B cell (primary cell): ENCODE data around the gene SRCAP. TPM values are rescaled to one million over a fixed set of nuclear protein-coding genes. Genes with fewer than 3 reads are reported as not detected.

Source experiments
- ATAC-seq: fragments of 200-7000 bp; cut with Tn5 transposase; one replicate; pipeline ENCODE4 v1.10.0; 2021; ENCODE audit warnings: low read depth, mild to moderate bottlenecking, moderate number of reproducible peaks, moderate library complexity
- CTCF ChIA-PET: fragments of 350-600 bp; sonication (Branson Sonifier 250); formaldehyde crosslinking; loops from one replicate; lab custom pipeline; 2021; ENCODE audit warnings: antibody characterized with exemption, inconsistent platforms; lab: Charles Lee
- POLR2A ChIA-PET: fragments of 350-600 bp; sonication (Branson Sonifier 250); formaldehyde crosslinking; loops from one replicate; lab custom pipeline; 2021; ENCODE audit warnings: antibody characterized with exemption; lab: Charles Lee
- DNase-seq: peaks from one replicate; pipeline ENCODE4 v3.0.0; 2013
- H2AFZ ChIP-seq: 2 replicates; pipeline ENCODE4 v1.6.1; 2012; ENCODE audit warnings: mild to moderate bottlenecking, low read depth, low read length; ENCODE audit not compliant: insufficient read depth, poor library complexity, severe bottlenecking
- H3K27ac ChIP-seq, 2 donors: 1 replicate in 1 of 2; 2 replicates in 1 of 2; pipeline ENCODE4 v1.5.1; 2012 to 2013; ENCODE audit warnings: low read length in 2 of 2, mild to moderate bottlenecking in 2 of 2, moderate library complexity in 1 of 2
- H3K27me3 ChIP-seq, 4 experiments: fragments of 200-600 bp in 1 of 4; sonication (generic) in 1 of 4; replicated peaks in 1 of 4; 1 replicate in 2 of 4; 2 replicates in 2 of 4; pipeline versions ENCODE4 v1.6.1 to v1.7.0; 2013 to 2016; ENCODE audit warnings: low read length in 3 of 4, mild to moderate bottlenecking in 2 of 4, mixed read lengths in 1 of 4, moderate library complexity in 1 of 4; ENCODE audit not compliant: insufficient read depth in 4 of 4, control insufficient read depth in 3 of 4; ENCODE audit errors: control extremely low read depth in 1 of 4
- H3K36me3 ChIP-seq, 2 experiments: replicated peaks in 1 of 2; 1 replicate in 1 of 2; 2 replicates in 1 of 2; pipeline versions ENCODE4 v1.6.1 to v1.7.1; 2013; ENCODE audit warnings: low read length in 1 of 2; ENCODE audit not compliant: insufficient read depth in 2 of 2, control insufficient read depth in 1 of 2; ENCODE audit errors: control extremely low read depth in 1 of 2, extremely low read depth in 1 of 2
- H3K4me1 ChIP-seq, 2 donors: fragments of 200-600 bp in 1 of 2; sonication (generic) in 1 of 2; 1 replicate in 1 of 2; 2 replicates in 1 of 2; pipeline versions ENCODE4 v1.5.1 to v1.6.1; 2013 to 2017; ENCODE audit warnings: low read length in 2 of 2; ENCODE audit not compliant: control insufficient read depth in 2 of 2, insufficient read depth in 2 of 2
- H3K4me2 ChIP-seq: replicated peaks from 2 replicates; pipeline ENCODE3; 2012; ENCODE audit warnings: mild to moderate bottlenecking, low read depth, low read length; ENCODE audit not compliant: poor library complexity, severe bottlenecking
- H3K4me3 ChIP-seq, 5 experiments: fragments of 200-600 bp in 1 of 5; sonication (generic) in 1 of 5; 1 replicate in 3 of 5; 2 replicates in 2 of 5; pipeline versions ENCODE4 v1.5.1 to v1.7.0; 2011 to 2016; ENCODE audit warnings: low read length in 4 of 5, mild to moderate bottlenecking in 4 of 5, low read depth in 2 of 5, control low read depth in 1 of 5, moderate library complexity in 1 of 5; ENCODE audit not compliant: insufficient read depth in 1 of 5; ENCODE audit errors: control extremely low read depth in 1 of 5, extremely low read depth in 1 of 5
- H3K79me2 ChIP-seq: fragments of 200-600 bp; sonication (generic); one replicate; pipeline ENCODE4 v1.6.0; 2016; ENCODE audit warnings: low read length; ENCODE audit not compliant: control insufficient read depth, insufficient read depth
- H3K9ac ChIP-seq: fragments of 200-600 bp; sonication (generic); 2 replicates; pipeline ENCODE4 v1.6.1; 2017; ENCODE audit warnings: mild to moderate bottlenecking, low read length, moderate library complexity
- H3K9me3 ChIP-seq, 3 donors: one replicate each; pipeline versions ENCODE4 v1.6.1 to v1.7.1; 2013; ENCODE audit warnings: low read length in 2 of 3; ENCODE audit not compliant: control insufficient read depth in 2 of 3, insufficient read depth in 1 of 3; ENCODE audit errors: control extremely low read depth in 1 of 3
- H4K20me1 ChIP-seq: 2 replicates; pipeline ENCODE4 v1.6.0; 2012; ENCODE audit warnings: mild to moderate bottlenecking, low read length; ENCODE audit not compliant: insufficient read depth, control insufficient read depth, poor library complexity, severe bottlenecking
- H3K27ac Mint-ChIP-seq: one replicate; pipeline ENCODE4 v1.8.0; 2021; ENCODE audit warnings: mixed read lengths
- H3K27me3 Mint-ChIP-seq: one replicate; pipeline ENCODE4 v1.8.0; 2021; ENCODE audit warnings: mixed read lengths
- H3K4me1 Mint-ChIP-seq: one replicate; pipeline ENCODE4 v1.8.0; 2021; ENCODE audit warnings: mixed read lengths
- H3K4me3 Mint-ChIP-seq: one replicate; pipeline ENCODE4 v1.8.0; 2021; ENCODE audit warnings: mixed read lengths
- H3K9me3 Mint-ChIP-seq: one replicate; pipeline ENCODE4 v1.8.0; 2022; ENCODE audit warnings: mixed read lengths; ENCODE audit not compliant: insufficient read depth
- CTCF ChIP-seq: fragments of 200-600 bp; IDR thresholded peaks from one replicate; pipeline ENCODE4 v1.8.0; 2022; ENCODE audit warnings: antibody characterized with exemption, mild to moderate bottlenecking
- EZH2 ChIP-seq: IDR thresholded peaks from 2 replicates; pipeline ENCODE4 v1.6.1; 2012; ENCODE audit warnings: borderline replicate concordance, low read depth, mild to moderate bottlenecking, moderate library complexity, low read length; ENCODE audit not compliant: insufficient read depth, poor library complexity, severe bottlenecking
- WGBS: methylation state at CpG from one replicate; pipeline ENCODE4 v1.1.5; 2013; ENCODE audit warnings: missing lambda C conversion rate; ENCODE audit not compliant: insufficient coverage; 5-methylcytosine and 5-hydroxymethylcytosine counted together
- intact Hi-C: fragments of 100-400 bp; cut with micrococcal nuclease; formaldehyde crosslinking; loops from one replicate; pipeline ENCODE4 v1.10.0; 2022
- polyA plus RNA-seq: library from polyadenylated mRNA; depleted of rRNA; stranded (reverse); fragments of >200 nt; gene quantifications from 2 replicates; pipeline ENCODE4 v1.2.3, GENCODE V29; 2012
- total RNA-seq, 2 donors: library from RNA; stranded (reverse); fragments of 120-200 nt in 1 of 2; gene quantifications; 1 replicate in 1 of 2; 2 replicates in 1 of 2; pipeline versions ENCODE4 v1.2.3 to v1.2.4, GENCODE V29; 2013 to 2022

The SRCAP gene
- total and polyA plus RNA-seq, 2 donors (not counting 1 experiment from before 2014, with no cell fraction given) = 20.9 to 145 TPM

DNA sequence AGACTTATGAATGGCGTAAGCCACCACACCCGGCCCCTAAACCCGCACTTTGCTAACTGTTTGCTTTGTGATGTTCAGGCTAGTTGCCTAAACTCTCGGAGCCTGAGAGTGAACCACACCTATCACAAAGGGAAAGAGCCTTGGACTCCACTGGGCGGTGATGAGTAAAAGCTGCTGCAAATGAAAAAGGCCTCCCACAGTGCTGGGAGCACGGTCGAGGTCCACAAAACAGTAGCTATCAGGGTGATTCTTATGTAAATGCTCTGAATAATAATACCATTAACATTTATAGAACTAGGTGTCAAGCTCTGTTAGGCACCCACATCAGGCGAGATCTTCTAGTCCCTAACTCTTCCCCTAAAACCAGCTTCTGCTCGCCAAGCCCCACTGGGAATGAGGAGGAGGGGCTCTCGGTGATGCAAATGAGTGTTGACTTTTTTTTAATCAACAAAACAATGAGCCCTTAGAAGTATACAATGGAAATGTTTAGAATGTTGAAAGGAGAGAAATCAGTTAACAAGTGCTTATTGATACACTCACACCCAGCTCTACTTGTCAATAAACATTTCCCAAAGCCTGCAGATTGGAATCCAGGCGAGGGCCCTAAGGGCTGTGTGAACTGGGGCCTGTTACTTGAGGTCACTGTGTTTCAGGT is 20.9 kb upstream of the SRCAP start:
- Mint-ChIP-seq H3K9me3 (no peaks in the 10 kb centered on the region), H3K27ac (no peak overlapping the region), H3K4me3 (no peak overlapping the region), H3K27me3 (no peaks in the 10 kb centered on the region), H3K4me1 (no peaks in the 10 kb centered on the region)
- H3K27ac ChIP-seq = no peak overlapping the region
- H3K79me2 ChIP-seq = no peaks in the 10 kb centered on the region
- no peak overlapping the region for H3K4me2 ChIP-seq
- no peak for DNase-seq
- no peaks in the 10 kb centered on the region for H3K9me3 ChIP-seq
- no peak for ATAC-seq
- H3K9ac ChIP-seq = no peak overlapping the region
- CTCF ChIA-PET = interaction anchor here (0.6 to 1.7 kb wide), 2 partner anchors 15 to 203 kb away, joined by 3 to 12 read pairs; no protein-coding TSS in a partner anchor
- POLR2A ChIA-PET = no interaction called here
- H3K4me3 ChIP-seq = no peak overlapping the region
- intact Hi-C loops = no loop called here
- H3K27me3 ChIP-seq = no peaks in the 10 kb centered on the region
- no peaks in the 10 kb centered on the region for H3K4me1 ChIP-seq
- WGBS = 90% methylated on average over 2 of the region's 11 CpGs
- H4K20me1 ChIP-seq = no peaks in the 10 kb centered on the region
- H3K36me3 ChIP-seq = no peaks in the 10 kb centered on the region
- no peak overlapping the region for H2AFZ ChIP-seq
- TF ChIP-seq EZH2 (no peak), CTCF (no peak)

- Histone ChIP-seq H3K27me3 (no peaks in the 10 kb centered on the region), H3K9me3 (no peaks in the 10 kb centered on the region), H4K20me1 (no peaks in the 10 kb centered on the region), H3K4me3 (no peak overlapping the region), H3K4me1 (no peaks in the 10 kb centered on the region), H3K27ac (no peak overlapping the region), H3K36me3 (no peaks in the 10 kb centered on the region), H3K79me2 (no peaks in the 10 kb centered on the region), H3K9ac (no peak overlapping the region), H3K4me2 (no peak overlapping the region), H2AFZ (no peak overlapping the region)
- no peaks in the 10 kb centered on the region for H3K9me3 Mint-ChIP-seq
- H3K27me3 Mint-ChIP-seq = no peaks in the 10 kb centered on the region
- ATAC-seq (no peak), DNase-seq (no peak)
- TF ChIP-seq CTCF (no peak), EZH2 (no peak)
- 94% methylated on average over 2 of the region's 3 CpGs for WGBS
- intact Hi-C loops = no loop called here
- H3K27ac Mint-ChIP-seq = no peak overlapping the region
- no peak overlapping the region for H3K4me3 Mint-ChIP-seq
- POLR2A ChIA-PET = no interaction called here
- no peaks in the 10 kb centered on the region for H3K4me1 Mint-ChIP-seq
- CTCF ChIA-PET = interaction anchor here (1.7 kb wide), 1 partner anchor 15 kb away, joined by 12 read pairs; no protein-coding TSS in a partner anchor
Observed at GRCh38 chr16:30678586-30678970, 20.4 kb upstream of the SRCAP start.
